Tibial nerve (tissue), 4 donors: ENCODE data around the gene KCNRG. TPM values are rescaled to one million over a fixed set of nuclear protein-coding genes. Genes with fewer than 3 reads are reported as not detected.

Experiments
- DNase-seq, 2 donors: peaks; one replicate each; pipeline ENCODE4 v3.0.0-alpha.2; 2019; ENCODE audit warnings: low spot score in 2 of 2
- H3K27ac ChIP-seq, 4 donors: fragments of 200-600 bp; sonication (generic) in 3 of 4; one replicate each; pipeline ENCODE4 v1.5.1; 2017 to 2019; ENCODE audit warnings: mild to moderate bottlenecking in 1 of 4
- H3K27me3 ChIP-seq, 2 donors: fragments of 200-600 bp; sonication (generic) in 1 of 2; one replicate each; pipeline versions ENCODE4 v1.5.1 to v1.6.0; 2017 to 2019
- H3K36me3 ChIP-seq, 3 donors: fragments of 200-600 bp; sonication (generic); one replicate each; pipeline ENCODE4 v1.5.1; 2018 to 2019
- H3K4me1 ChIP-seq, 4 donors: fragments of 200-600 bp; sonication (generic) in 3 of 4; one replicate each; pipeline ENCODE4 v1.5.1; 2017 to 2019
- H3K4me3 ChIP-seq, 4 donors: fragments of 200-600 bp; sonication (generic) in 3 of 4; one replicate each; pipeline ENCODE4 v1.5.1; 2017 to 2019; ENCODE audit warnings: mild to moderate bottlenecking in 1 of 4, moderate library complexity in 1 of 4
- H3K9me3 ChIP-seq, 4 donors: fragments of 200-600 bp; sonication (generic) in 3 of 4; one replicate each; pipeline ENCODE4 v1.5.1; 2017 to 2019
- CTCF ChIP-seq, 5 experiments: fragments of 200-600 bp in 3 of 5; fragments of 450-650 bp in 2 of 5; sonication (generic) in 3 of 5; IDR thresholded peaks; one replicate each; pipeline ENCODE4 v1.5.1; 2016 to 2019; ENCODE audit warnings: antibody characterized with exemption in 5 of 5, mild to moderate bottlenecking in 3 of 5, moderate library complexity in 2 of 5
- EP300 ChIP-seq, 2 donors: sonication (generic); formaldehyde crosslinking; IDR thresholded peaks; one replicate each; pipeline ENCODE4 v1.6.1; 2017; ENCODE audit warnings: antibody characterized with exemption in 2 of 2, mild to moderate bottlenecking in 1 of 2
- POLR2A ChIP-seq, 2 donors: fragments of 450-650 bp; IDR thresholded peaks; one replicate each; pipeline ENCODE4 v1.6.1; 2017; ENCODE audit warnings: antibody characterized with exemption in 2 of 2, mild to moderate bottlenecking in 2 of 2, moderate library complexity in 2 of 2
- WGBS, 2 donors: methylation state at CpG; one replicate each; pipeline ENCODE4 v1.1.5; 2018; 5-methylcytosine and 5-hydroxymethylcytosine counted together
- total RNA-seq, 4 donors: library from RNA; depleted of rRNA; stranded (reverse); fragments of >200 nt; gene quantifications; one replicate each; pipeline ENCODE4 v1.1.0, GENCODE V29; 2016

KCNRG gene
- total RNA-seq, 4 donors from 2014 or later, result 0.60 to 2.4 (median 1.6) TPM

- Histone ChIP-seq H3K36me3 (peaks cover 0 to 54% (median 0%) of the 10 kb centered on the region in 3 donors), H3K9me3 (no peaks in the 10 kb centered on the region), H3K4me3 (no peak overlapping the region), H3K4me1 (peaks cover 0 to 49% (median 13%) of the 10 kb centered on the region in 4 donors), H3K27ac (peak overlapping the region in 1 of 4 donors; percentile 44), H3K27me3 (no peaks in the 10 kb centered on the region)
- TF ChIP-seq EP300 (IDR thresholded peaks at IDR 0.05) (no peak), CTCF (IDR thresholded peaks at IDR 0.05) (no peak), POLR2A (IDR thresholded peaks at IDR 0.05) (no peak)
- DNase-seq, result no peak
- WGBS, 2 donors, result 46 to 53% methylated on average over 2 of the region's 2 CpGs
Observed at GRCh38 chr13:50016444-50016843, 1.2 kb downstream of the KCNRG start.

GRCh38 chr13:50017819-50018218, 2.6 kb downstream of the KCNRG start:
- Histone ChIP-seq H3K27me3 (no peaks in the 10 kb centered on the region), H3K4me3 (no peak overlapping the region), H3K36me3 (peaks cover 0 to 57% (median 0%) of the 10 kb centered on the region in 3 donors), H3K9me3 (no peaks in the 10 kb centered on the region), H3K4me1 (peaks cover 0 to 36% (median 11%) of the 10 kb centered on the region in 4 donors), H3K27ac (peak overlapping the region in 2 of 4 donors; percentile 19 to 22)
- no peak for DNase-seq
- no peak for TF ChIP-seq CTCF (IDR thresholded peaks at IDR 0.05)
- no peak for TF ChIP-seq EP300 (IDR thresholded peaks at IDR 0.05)

- peak overlapping the region in 2 of 4 donors; percentile 15 for H3K27ac ChIP-seq
Observed at GRCh38 chr13:50025436-50025835, 10.2 kb downstream of the KCNRG start.

DNA sequence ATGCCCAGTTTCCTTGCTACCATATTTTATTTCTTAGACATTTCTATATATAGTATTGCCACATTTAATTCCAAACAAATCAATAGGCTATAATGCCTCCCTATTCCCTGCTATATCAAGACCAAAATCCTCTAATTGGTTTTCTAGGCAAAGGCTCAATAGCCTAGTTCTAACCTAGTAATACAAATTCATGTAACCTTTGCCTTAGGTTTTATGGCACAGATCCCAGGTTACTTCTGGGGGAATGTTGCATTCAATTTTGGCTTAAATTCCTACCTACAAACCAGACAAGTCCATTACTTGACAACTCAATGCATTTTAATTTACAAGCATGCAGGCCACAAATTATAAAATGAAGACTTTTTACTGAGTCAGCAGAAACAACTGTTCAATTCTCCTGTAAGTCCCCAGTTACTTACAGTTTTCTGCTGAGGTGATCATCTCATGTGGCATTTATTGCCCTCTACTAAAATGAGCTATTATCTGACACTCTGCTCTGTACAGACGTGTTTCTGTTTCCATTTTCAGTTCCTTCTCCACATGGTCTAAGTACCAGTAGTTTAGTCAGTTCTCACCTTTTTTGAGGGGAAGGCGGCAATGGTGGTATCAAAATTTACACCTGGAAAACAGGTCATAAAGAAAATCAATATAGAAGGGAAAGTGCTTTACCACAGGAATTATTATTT, 11.7 kb downstream of the KCNRG start:
- peaks cover 0 to 16% (median 0%) of the 10 kb centered on the region in 4 donors for H3K4me1 ChIP-seq
- no peak for DNase-seq
- H3K9me3 ChIP-seq, result no peaks in the 10 kb centered on the region
- no peak overlapping the region for H3K4me3 ChIP-seq
- H3K36me3 ChIP-seq, result peaks cover 0 to 23% (median 0%) of the 10 kb centered on the region in 3 donors
- no peak overlapping the region for H3K27ac ChIP-seq
- H3K27me3 ChIP-seq, result no peaks in the 10 kb centered on the region
- WGBS, 2 donors, result 76 to 86% methylated on average over 2 of the region's 2 CpGs
- no peak for TF ChIP-seq EP300 (IDR thresholded peaks at IDR 0.05)
- TF ChIP-seq CTCF (IDR thresholded peaks at IDR 0.05), result no peak
- TF ChIP-seq POLR2A (IDR thresholded peaks at IDR 0.05), result no peak

More at GRCh38 chr13:50025436-50025835, 10.2 kb downstream of the KCNRG start:
- Histone ChIP-seq H3K4me3 (no peak overlapping the region), H3K4me1 (peaks cover 0 to 16% (median 0%) of the 10 kb centered on the region in 4 donors), H3K36me3 (peaks cover 0 to 38% (median 0%) of the 10 kb centered on the region in 3 donors), H3K27me3 (no peaks in the 10 kb centered on the region), H3K9me3 (no peaks in the 10 kb centered on the region)
- DNase-seq, result no peak
- TF ChIP-seq CTCF (IDR thresholded peaks at IDR 0.05) (no peak), POLR2A (IDR thresholded peaks at IDR 0.05) (no peak), EP300 (IDR thresholded peaks at IDR 0.05) (no peak)
- WGBS, 2 donors, result 39 to 42% methylated on average over 1 of the region's 1 CpG

GRCh38 chr13:50030315-50030714, 15.1 kb downstream of the KCNRG start:
- WGBS, 2 donors, result 78 to 81% methylated on average over 3 of the region's 3 CpGs

More at GRCh38 chr13:50030315-50030714, 15.1 kb downstream of the KCNRG start:
- H3K27ac ChIP-seq, result no peak overlapping the region
- no peaks in the 10 kb centered on the region for H3K36me3 ChIP-seq
- H3K4me3 ChIP-seq, result no peak overlapping the region
- no peaks in the 10 kb centered on the region for H3K9me3 ChIP-seq
- peaks cover 0 to 21% (median 0%) of the 10 kb centered on the region in 4 donors for H3K4me1 ChIP-seq
- DNase-seq, result no peak
- no peaks in the 10 kb centered on the region for H3K27me3 ChIP-seq
- TF ChIP-seq CTCF (IDR thresholded peaks at IDR 0.05) (no peak), POLR2A (IDR thresholded peaks at IDR 0.05) (no peak), EP300 (IDR thresholded peaks at IDR 0.05) (no peak)
